WTC11 (cell line): Measurements from ENCODE around the gene MESP2.

Source experiments
- CTCF ChIP-seq: fragments of 200-600 bp; IDR thresholded peaks from 2 replicates; pipeline ENCODE4 v1.8.0; 2022; ENCODE audit warnings: antibody characterized with exemption
- E2F5 ChIP-seq: sonication (generic); formaldehyde crosslinking; IDR thresholded peaks from 2 replicates; pipeline ENCODE4 v1.8.1; 2022; ENCODE audit warnings: mild to moderate bottlenecking, moderate library complexity, missing genetic modification reagents
- FOXJ3 ChIP-seq: sonication (generic); formaldehyde crosslinking; IDR thresholded peaks from 2 replicates; pipeline ENCODE4 v1.9.0; 2021; ENCODE audit warnings: missing genetic modification reagents, mild to moderate bottlenecking, borderline replicate concordance

- TF ChIP-seq CTCF (no peak), FOXJ3 (CRISPR knock-in tag) (no peak), E2F5 (CRISPR knock-in tag) (no peak)
Measured at GRCh38 chr15:89772932-89773583, 3.1 kb upstream of the MESP2 start.
